CD4-positive, alpha-beta T cell treated with Interleukin-2 at 100 ng/mL for 4 hours (primary cell): ENCODE data around the gene GABRE.

Experiments
- DNase-seq: peaks from one replicate; pipeline ENCODE4 v3.0.0-alpha.2; 2020; ENCODE audit warnings: low spot score

Gene GABRE, protein sequence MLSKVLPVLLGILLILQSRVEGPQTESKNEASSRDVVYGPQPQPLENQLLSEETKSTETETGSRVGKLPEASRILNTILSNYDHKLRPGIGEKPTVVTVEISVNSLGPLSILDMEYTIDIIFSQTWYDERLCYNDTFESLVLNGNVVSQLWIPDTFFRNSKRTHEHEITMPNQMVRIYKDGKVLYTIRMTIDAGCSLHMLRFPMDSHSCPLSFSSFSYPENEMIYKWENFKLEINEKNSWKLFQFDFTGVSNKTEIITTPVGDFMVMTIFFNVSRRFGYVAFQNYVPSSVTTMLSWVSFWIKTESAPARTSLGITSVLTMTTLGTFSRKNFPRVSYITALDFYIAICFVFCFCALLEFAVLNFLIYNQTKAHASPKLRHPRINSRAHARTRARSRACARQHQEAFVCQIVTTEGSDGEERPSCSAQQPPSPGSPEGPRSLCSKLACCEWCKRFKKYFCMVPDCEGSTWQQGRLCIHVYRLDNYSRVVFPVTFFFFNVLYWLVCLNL

DNA sequence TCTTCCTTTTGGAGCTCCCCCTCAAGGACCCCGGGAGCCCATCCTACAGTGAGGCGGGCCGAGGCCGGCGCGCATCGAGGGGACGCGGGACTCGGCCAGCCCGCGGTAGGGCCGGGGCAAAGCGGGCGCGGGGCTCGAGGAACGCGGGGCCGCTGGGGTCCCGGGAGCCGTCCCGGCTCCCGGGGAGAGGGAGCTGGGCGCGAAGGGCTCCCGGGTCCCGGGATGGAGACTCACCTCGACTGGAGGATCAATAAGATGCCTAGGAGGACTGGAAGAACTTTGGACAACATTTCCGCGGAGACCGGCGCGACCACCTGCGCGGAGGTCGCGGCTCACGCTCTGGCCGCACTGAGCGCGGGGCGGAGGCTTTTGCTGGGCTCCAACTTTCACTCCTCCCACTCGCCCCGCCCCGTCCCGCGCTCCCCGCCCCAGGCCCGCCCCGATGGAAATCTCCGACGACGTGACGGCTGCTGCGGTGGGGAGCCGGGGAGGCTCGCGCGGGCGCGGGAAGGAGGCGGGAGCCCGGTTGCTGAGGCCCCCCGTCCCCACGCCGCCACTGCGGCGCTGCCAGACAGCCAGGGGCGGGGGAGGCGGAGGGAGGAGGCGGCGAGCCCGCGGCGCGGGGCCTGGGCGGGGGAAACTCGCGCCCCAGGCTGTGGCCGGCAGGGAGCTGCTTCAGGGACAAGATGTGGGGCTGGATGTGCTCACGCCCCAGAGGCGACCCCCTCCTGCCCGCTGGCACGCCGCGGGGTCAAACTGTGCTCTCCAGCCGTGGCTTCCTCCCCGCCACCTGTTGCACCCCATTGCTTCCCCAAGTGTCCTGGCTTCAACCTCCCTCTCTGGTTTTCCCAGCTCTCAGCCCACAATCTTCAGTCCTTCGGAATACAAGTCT is at the start of gene GABRE:
Gene GABRE (minus strand): TSS at position 341 of the 892 bp plus-strand sequence. CDS start 51 bp downstream, at position 290.
- DNase-seq = no peak

DNA sequence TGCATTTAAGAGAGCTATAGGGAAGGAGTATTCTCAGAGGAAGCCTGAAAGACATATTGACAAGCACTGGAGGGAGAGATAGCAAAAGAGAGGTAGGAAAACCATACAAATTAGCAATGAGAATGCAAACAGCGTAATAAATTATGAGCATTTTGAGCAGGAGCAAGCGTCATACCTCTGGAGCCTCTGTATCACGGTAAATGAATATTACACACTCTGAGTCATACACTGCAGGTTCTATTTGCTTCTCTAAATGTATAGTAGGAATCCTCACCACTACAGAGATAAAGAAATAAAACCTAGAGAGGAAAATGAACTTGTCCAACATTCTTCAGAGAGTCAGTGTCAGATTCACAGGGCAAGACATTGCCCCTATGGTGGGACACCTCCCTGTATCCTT is 46.4 kb upstream of the GABRE start:
- no peak for DNase-seq

DNA sequence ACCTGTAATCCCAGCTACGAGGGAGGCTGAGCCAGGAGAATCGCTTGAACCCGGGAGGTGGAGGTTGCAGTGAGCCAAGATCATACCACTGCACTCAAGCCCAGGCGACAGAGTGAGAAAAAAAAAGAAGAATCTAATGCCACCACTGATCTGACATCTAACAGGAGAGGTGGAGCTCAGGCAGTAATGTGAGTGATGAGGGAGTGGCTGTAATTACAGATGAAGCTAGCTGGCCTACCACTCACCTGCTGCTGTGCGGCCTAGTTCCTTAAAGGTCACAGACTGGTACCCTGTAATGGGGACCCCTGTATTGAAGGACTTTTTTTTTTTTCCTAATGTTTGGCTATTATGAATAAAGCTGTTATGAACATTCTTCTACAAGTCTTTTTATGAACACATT is 25.3 kb upstream of the GABRE start:
- DNase-seq = no peak

DNA sequence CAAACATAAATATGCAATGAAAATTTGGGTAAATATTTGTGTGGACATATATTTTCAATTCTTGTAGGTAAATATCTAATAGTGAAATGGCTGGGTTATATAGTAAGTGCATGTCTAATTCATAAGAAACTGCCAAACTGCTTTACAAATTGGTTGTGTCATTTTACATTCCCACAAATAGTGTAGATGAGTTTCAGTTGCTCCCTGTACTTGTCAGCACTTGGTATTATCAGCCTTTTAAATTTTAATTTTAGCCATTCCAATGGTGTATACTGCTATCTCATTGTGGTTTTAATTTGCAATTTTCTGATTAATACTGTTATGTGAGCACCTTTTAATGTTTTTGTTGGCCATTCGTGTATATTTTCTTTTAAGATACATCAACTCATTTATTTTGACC is 23.1 kb upstream of the GABRE start:
- no peak for DNase-seq

DNA sequence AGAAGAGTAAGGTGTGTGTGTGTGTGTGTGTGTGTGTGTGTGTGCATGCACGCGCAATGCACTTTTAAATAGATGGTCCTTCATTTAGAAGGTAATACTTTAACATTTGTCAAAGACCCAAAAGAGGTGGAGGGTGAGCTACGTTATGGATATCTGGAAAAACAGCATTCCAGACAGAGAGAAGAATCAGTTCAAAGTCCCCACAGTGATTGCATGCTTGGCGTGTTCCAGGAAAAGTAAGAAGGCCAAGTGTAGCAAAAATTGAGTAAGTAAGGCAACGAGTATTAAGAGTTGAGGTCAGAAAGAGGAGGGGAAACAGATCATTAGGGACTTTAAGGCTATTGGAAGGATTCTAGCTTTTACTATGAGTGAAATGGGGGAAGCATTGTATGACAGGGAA is 21.9 kb upstream of the GABRE start:
- DNase-seq = no peak

DNA sequence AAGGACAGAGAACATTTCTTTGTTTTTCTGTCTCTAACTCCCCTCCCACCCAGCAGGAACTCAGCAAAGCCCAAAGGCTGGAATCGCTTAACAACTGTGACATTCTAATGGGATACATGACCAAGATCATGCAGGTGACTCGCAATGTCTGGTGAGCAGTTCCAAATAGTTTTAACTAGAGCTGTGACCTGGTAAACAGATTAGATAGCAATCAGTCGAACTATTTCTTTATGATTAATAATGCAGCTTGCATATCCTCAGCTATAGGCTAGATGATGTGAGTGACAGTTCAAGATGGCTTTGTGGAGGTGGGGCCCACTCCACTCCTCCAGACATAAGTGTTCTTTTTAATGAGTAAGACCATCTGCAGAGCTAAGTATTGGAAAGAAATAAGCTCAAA is 20.0 kb upstream of the GABRE start:
- no peak for DNase-seq

DNA sequence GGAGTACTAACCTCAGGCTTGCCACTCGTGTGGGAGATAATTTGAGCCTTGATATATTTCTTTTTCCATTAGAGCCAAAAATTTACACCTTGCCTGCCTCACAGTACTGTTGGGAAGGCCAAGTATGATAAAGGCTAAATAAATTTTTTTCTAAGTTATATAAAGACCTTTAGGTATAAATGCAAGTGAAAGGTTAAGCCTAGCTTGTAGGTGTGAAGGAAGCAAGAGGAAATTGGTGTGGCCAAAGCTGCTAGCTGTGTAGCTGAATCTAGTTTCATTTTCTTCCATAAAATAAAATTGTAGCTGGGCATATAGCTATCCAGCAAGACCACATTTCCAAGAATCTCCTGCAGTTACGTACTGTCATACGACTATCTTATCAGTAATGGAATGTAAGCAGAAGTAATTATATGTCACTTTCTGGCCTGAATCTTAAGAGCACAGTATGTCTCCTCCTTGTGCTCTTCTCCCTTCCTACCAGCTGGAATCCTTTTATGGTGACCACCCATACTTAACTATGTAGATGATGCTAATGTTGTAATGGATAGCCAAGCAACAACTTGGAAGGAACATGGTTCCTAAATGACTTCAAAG is 14.3 kb upstream of the GABRE start:
- no peak for DNase-seq

DNA sequence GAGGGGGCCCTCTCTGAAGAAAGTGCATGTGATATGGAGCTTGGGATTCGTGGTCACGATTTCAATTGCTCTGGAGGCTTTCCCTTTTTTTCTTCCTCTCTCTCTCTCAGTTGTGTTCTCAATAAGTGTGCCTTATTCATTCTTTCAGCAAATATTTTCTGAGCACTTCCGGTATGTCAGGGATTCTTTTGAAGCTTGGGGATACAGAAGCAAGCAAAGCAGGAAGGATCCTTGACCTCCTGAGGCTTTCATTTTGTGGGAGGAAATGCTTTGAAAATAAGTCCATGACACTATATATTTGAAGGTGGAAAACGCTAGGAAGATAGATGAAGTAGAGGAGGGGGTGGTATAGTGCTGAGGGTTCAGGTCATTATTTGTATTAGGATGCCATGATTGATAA is 12.6 kb upstream of the GABRE start:
- DNase-seq = no peak

DNA sequence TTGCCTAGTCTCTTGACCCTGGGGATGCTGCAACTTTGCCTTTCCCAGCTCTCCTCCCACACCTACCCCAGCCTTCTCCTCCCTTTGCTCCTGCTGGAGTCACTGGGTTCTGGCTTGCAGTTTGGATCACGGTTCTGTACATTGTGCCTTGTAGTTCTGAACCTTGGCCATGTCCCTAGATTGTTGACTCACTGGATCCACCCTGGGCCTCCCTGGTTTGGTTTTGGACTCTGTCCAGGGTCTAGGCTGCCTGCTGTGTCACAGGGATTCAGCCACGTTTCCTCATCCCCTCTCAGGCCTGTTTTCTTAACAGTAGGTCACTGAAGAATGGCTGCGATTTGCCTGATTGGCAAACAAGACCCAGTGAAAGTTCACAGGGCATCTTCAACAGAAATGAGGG is 11.5 kb upstream of the GABRE start:
- no peak for DNase-seq

DNA sequence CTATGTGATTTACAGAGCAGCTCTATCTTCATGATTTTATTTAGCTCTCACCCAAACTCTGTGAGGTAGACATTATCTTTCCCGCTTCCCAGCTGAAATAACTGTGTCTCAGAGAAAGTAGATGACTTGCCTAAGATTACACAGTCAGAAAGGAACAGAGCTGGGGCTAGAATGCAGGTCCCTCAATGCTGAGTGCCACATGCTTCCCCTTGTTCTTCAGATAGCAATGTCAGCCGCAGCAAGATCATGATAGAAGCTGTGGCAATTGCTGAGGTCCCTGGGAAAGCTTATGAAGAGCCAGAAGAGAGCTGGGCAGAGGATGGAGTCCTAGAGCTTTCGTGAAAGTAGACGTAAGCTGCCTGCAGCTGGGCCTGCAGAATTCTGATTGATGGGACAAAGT is 11.1 kb upstream of the GABRE start:
- DNase-seq = no peak

DNA sequence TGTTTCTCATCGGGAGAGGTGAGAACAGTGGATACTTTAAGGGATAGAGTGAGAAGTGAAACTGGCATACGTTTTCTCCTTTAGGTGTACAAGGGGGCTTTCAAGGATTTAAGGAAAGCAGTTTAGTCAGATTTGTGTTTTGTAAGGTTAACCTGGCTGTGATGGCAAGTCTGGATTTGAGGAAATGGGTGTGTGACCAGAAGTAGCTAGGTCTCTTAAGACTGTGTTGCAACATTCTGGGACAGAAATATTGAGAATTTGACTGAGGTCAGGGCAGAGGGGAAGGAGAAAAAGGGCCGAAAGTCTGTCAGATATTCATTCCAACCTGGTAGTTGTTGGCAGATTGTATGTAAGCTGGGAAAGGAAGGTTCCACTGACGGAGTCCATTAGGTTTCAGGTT is 10.4 kb upstream of the GABRE start:
- DNase-seq = no peak

DNA sequence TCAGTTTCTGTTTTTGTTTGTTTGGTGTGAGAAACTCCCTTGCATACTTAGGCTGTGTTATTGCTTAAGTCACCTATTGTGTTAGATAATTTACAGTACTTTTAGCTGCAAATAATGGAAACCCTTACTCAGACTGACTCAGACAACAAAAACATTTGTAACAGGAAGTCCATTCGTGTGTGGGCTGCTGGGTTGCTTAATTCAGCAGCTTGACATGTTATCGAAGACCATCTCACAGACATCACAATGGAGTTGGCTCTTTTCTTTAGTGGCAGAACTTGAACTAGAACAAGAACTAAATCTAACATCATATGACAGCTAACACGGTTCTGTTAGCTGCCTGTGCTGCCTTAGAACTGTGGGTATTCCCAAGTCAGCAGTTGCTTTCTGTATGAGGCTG is 9.9 kb upstream of the GABRE start:
- DNase-seq = no peak

DNA sequence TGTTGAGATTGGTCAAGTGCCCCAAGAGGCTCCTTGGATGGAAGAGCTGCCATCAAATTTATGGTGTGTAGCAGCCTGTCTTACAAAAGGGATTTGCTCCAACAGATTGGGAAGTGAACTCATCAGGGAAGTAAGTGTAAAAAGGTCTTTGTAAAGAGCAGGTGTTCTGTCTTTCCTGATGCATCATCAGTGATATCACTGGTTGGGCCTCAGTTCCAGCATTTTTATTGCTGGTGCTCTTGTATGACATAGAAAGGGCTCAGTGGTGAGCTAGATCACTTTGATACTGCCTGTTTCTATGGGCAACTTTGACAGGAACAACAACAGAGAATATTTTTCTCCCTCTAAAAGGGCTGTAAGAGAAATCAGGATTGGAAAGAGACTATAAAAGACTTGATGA is 8.7 kb upstream of the GABRE start:
- DNase-seq = no peak

DNA sequence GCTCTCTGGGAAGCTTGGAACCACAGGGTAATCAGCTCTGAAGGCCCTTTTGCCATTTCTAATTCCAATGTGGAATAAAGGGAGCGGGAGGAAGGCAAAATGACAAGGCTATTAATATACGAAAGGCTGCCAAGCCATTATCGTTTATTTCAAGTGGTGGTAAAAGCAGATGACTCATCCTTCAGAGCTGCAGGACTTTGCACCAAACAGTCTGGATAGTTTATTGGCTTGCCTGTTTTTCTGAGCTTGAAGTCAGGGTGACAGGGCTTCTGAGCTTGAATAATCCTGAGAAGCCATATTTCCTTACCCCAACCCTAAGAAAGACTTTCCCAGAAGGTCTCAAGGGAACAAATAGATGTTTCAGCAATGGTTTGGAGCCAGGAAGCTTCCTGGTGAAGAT is 7.7 kb upstream of the GABRE start:
- no peak for DNase-seq

DNA sequence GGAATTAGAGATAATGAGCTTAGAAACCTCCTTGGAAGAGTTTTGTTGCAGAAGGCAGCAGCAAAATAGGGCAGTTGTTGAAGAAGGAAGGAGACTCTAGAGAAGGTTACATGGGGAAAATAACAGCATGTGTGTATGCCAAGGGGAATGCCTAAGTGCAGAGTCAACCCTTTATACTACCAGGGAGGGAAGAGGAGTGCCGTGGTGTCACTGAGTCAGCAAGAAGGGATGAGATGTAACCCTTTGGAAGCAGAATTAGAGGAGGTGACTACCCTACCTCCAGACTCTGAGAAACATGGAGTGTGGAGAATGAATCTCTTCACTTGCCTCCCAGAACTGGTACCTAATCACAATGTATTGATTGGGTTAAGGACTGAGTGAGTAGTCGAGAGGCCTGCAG is 6.7 kb upstream of the GABRE start:
- no peak for DNase-seq

DNA sequence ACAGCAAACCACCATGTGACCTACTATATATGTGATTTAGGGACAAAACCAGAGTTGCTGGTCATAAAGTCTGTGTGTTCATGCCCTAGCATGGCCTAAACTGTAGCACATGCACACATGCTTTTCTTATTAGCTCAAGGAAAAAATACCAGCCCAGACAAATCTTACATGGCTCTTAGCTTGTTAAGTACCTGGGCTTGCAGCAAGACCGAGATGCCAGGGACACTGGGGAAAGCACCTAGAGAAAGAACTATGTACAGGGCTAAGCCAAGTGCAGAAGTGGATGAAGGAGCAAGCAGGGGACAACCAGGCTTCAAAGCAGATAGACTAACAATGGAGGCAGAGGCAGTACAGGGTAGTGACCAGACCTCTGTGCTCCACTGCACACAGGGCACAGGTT is 3.4 kb upstream of the GABRE start:
- DNase-seq = no peak

DNA sequence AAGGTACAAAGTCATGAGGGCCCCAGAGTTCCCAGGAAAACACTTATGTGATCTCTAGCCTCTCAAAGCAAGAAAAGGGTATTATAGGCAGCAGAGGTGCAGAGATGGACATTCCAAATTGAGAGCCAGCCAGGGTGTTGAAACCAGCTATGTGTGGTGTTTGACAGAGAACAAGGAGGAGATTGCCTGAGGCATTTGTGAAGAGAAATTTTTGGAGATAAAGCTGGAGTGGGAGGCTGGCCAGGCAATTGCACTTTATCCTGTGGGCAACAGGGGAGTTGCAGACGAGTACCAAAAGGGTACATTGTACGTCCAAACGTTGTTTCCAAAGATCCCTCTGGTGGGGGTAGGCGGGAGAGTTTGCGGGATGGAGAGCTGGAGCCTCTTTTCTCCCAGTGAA is 2.5 kb upstream of the GABRE start:
- DNase-seq = no peak

DNA sequence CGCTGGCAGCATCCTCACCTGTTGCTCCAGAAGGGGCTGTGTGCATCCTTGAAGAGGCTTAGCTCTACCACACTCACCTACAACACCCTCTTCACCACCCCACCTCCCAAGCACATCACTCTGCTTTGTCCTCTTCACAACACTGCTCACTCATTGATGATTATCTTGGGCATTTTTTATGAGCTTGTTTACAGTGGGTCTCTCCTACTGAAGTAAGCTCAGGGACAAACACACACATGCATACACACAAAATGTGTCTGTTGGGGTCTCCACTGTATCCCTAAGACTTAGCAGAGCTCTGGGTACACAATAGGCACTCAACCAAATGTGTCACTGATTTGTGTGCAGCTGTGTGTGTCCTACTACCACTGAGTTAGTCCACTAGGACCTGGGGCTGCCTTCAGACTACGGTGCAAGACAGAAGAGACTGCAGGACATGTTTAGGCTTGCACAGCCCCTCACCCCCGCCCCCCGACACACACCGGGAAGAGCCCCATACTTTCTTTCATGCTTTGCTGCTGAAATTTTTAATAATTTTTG is 1.3 kb upstream of the GABRE start:
- DNase-seq = no peak

DNA sequence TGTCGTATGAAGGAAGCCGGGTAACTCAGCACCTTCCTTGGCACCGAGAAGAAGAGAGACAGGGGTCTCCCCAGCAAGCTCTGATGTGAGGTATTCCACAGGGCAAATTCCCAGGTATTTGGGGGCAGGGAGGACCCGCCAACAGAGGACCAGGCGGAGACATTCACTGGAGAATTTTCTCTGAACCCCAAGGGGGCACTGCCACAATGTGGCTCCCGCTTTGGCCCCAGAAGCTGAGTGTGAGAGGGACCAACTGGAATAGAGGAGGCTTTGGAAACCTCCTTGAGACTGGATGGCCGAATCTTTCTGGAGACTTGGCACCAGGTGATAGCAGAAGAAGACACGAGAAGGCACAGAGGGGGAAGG is 735 bp upstream of the GABRE start:
- no peak for DNase-seq

DNA sequence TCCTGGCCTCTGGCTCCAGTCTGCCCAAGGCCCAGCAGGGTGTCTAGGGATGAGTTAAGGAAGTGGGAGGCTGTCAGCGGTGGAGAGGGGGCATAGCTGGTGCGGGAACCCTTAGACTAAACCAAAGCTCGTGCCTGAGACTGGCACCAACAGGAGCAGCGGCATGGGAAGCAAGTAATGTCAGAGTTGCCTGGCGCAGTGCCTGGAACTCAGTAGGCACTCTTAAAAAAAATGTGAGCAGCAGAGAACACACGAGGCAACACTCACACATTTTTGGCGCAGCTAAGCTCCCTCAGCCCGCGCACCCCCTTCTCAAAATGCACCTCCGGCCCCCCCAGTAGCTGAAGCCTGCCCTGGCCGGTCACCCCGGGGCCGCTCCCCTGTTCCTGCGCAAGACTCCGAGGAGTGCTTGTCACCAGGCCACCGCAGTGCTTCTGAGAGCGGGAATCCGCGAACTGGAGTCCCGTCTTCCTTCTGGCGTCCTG is 583 bp downstream of the GABRE start:
- DNase-seq = no peak

DNA sequence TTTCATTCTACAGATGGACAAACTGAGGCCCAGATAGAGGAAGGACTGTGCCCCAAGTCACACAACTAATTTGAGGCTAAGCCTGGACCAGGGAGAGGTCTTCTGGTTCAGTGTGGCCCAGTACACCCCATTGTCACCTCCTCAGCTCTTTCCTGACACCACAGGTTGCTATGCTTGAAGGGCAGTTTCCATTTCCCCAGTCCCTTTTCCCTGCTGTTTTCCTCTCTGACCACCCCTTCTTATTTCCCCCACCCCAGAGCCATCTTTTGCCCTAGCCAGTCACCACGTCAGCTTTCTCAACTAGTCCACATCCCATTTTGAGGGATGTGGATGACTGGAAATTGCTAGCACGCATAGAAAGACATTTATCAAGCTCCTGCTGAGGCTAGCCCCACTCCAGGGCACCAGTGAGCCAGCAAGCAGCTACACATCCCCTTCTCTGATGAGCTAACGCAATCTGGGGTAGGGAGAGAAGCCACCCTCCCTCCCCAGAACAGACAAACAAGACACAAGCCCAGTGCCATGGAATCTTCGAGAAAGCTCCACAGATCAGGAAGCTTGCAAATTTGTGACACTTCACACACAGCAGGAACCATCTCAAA is 1.3 kb downstream of the GABRE start:
- no peak for DNase-seq

DNA sequence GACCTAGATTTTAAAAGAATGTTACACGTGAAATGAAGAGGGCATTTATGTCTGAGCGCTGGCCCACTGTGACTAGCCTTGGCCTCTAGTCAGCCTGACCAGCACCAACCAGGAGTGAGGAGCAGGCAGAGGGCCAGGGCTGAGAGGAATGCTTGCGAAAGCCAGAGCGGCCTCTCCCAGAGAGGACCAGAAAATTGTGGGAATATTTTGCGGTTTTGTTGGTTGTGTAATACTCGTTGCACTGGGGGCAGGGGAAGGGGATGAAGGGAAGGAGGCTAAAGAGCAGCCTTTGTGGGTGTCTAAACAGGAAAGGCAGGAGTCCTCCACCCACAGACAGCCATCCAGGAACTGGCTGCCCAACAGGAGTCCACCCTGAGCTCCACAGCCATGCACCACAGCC is 3.8 kb downstream of the GABRE start:
- no peak for DNase-seq
